HepG2 (cell line): ENCODE measurements around the gene CYP20A1. TPM values are rescaled to one million over a fixed set of nuclear protein-coding genes. Genes with fewer than 3 reads are reported as not detected.
"Not testable (repeated sequence)": the region's sequence is repeated elsewhere in the genome, so short reads cannot be mapped to it uniquely, and the experiment has no call there.

Experiments used
- ATAC-seq: fragments of 200-7000 bp; cut with Tn5 transposase; 3 replicates; pipeline ENCODE4 v1.9.1; 2020; ENCODE audit warnings: mild to moderate bottlenecking, moderate library complexity
- BruUV-seq: library from RNA; stranded (reverse); fragments of 400-500 nt; replicated peaks from 2 replicates; lab custom pipeline; 2021; lab: Mats Ljungman, UMichigan
- CTCF ChIA-PET: fragments of 300-600 bp; formaldehyde crosslinking; extraction: SDS; loops from one replicate; lab custom pipeline; 2021; ENCODE audit warnings: low total read pairs, inconsistent platforms, low intra/inter-chr PET ratio; lab: Yijun Ruan, JAX
- POLR2A ChIA-PET: fragments of 350-600 bp; sonication (Branson Sonifier 250); formaldehyde crosslinking; loops from one replicate; lab custom pipeline; 2020; ENCODE audit warnings: antibody characterized with exemption, inconsistent platforms; lab: Yijun Ruan, JAX
- DNase-seq: peaks from one replicate; pipeline ENCODE4 v3.0.0-alpha.2; 2015; ENCODE audit warnings: low spot score
- FAIRE-seq: peaks from 3 replicates; lab custom pipeline; 2011; peaks lifted over from hg19 to GRCh38; lab: Jason Lieb, UNC
- H2AFZ ChIP-seq: one replicate; pipeline ENCODE4 v1.6.1; 2011; ENCODE audit warnings: low read length, inconsistent platforms
- H3K27ac ChIP-seq: fragments of 300-600 bp; 3 replicates; pipeline ENCODE4 v1.8.0; 2011; ENCODE audit warnings: mixed run types, mild to moderate bottlenecking, mixed read lengths, low read length, inconsistent platforms; ENCODE audit not compliant: insufficient read depth; ENCODE audit errors: extremely low read length
- H3K27me3 ChIP-seq, 2 experiments: fragments of 200-600 bp in 1 of 2; 2 replicates in 1 of 2; 3 replicates in 1 of 2; pipeline versions ENCODE4 v1.6.0 to v1.8.0; 2011; ENCODE audit warnings: low read length in 2 of 2, mild to moderate bottlenecking in 2 of 2, moderate library complexity in 2 of 2, inconsistent platforms in 1 of 2; ENCODE audit not compliant: insufficient read depth in 2 of 2, control insufficient read depth in 1 of 2
- H3K36me3 ChIP-seq, 2 experiments: fragments of 200-600 bp in 1 of 2; replicated peaks in 1 of 2; 2 replicates in 1 of 2; 3 replicates in 1 of 2; pipeline versions ENCODE4 v1.5.1 to v1.8.0; 2011; ENCODE audit warnings: low read length in 2 of 2, inconsistent platforms in 1 of 2; ENCODE audit not compliant: insufficient read depth in 2 of 2, control insufficient read depth in 1 of 2
- H3K4me1 ChIP-seq: 2 replicates; pipeline ENCODE4 v1.5.1; 2012; ENCODE audit warnings: low read length, inconsistent platforms; ENCODE audit not compliant: insufficient read depth
- H3K4me2 ChIP-seq: 2 replicates; pipeline ENCODE4 v1.6.0; 2011; ENCODE audit warnings: low read depth, low read length, inconsistent platforms
- H3K4me3 ChIP-seq, 3 experiments: fragments of 200-600 bp in 1 of 3; sonication (generic), shearing (Covaris generic) in 1 of 3; replicated peaks in 1 of 3; 2 replicates each; pipeline ENCODE4 v1.5.1; 2011 to 2016; ENCODE audit warnings: low read length in 3 of 3, inconsistent platforms in 2 of 3, low read depth in 2 of 3, mild to moderate bottlenecking in 2 of 3, control low read depth in 1 of 3, mixed read lengths in 1 of 3; ENCODE audit not compliant: insufficient read depth in 1 of 3
- H3K79me2 ChIP-seq: one replicate; pipeline ENCODE4 v1.6.1; 2011; ENCODE audit warnings: low read length, inconsistent platforms; ENCODE audit not compliant: insufficient read depth
- H3K9ac ChIP-seq: 2 replicates; pipeline ENCODE4 v1.6.0; 2011; ENCODE audit warnings: mild to moderate bottlenecking, low read depth, low read length, inconsistent platforms; ENCODE audit not compliant: insufficient read depth
- H3K9me3 ChIP-seq: 2 replicates; pipeline ENCODE4 v1.5.1; 2012; ENCODE audit warnings: mild to moderate bottlenecking, low read length
- H4K20me1 ChIP-seq: 2 replicates; pipeline ENCODE4 v1.6.0; 2011; ENCODE audit warnings: inconsistent platforms, mild to moderate bottlenecking, low read length, moderate library complexity; ENCODE audit not compliant: insufficient read depth
- ASH2L ChIP-seq: fragments of 300-600, 200-600 bp; sonication (generic); IDR thresholded peaks from 2 replicates; pipeline ENCODE4 v1.7.0; 2017; ENCODE audit warnings: low read depth, mild to moderate bottlenecking, moderate library complexity, mixed read lengths, low read length; ENCODE audit not compliant: insufficient read length
- FOXK1 ChIP-seq: sonication (generic); formaldehyde crosslinking; IDR thresholded peaks from 2 replicates; pipeline ENCODE4 v1.4.0; 2020; ENCODE audit warnings: low read depth, missing genetic modification reagents, borderline replicate concordance
- HIVEP1 ChIP-seq: sonication (generic); formaldehyde crosslinking; IDR thresholded peaks from 2 replicates; pipeline ENCODE4 v1.4.0; 2020; ENCODE audit warnings: mild to moderate bottlenecking, missing genetic modification reagents
- HNF4G ChIP-seq, 2 experiments: sonication (generic) in 1 of 2; formaldehyde crosslinking in 1 of 2; IDR thresholded peaks; 2 replicates each; pipeline versions ENCODE4 v1.4.0 to v1.6.1; 2011 to 2020; ENCODE audit warnings: borderline replicate concordance in 2 of 2, low read depth in 2 of 2, mild to moderate bottlenecking in 2 of 2, low read length in 1 of 2, missing genetic modification reagents in 1 of 2, moderate library complexity in 1 of 2
- NCOA2 ChIP-seq: sonication (generic); formaldehyde crosslinking; IDR thresholded peaks from 2 replicates; pipeline ENCODE4 v1.8.0; 2022; ENCODE audit warnings: inconsistent platforms
- NFE2L1 ChIP-seq: sonication (generic); formaldehyde crosslinking; IDR thresholded peaks from 2 replicates; pipeline ENCODE4 v1.4.0; 2020; ENCODE audit warnings: missing genetic modification reagents, mild to moderate bottlenecking, borderline replicate concordance
- STAT5B ChIP-seq: sonication (generic); formaldehyde crosslinking; IDR thresholded peaks from 2 replicates; pipeline ENCODE4 v1.4.0; 2020; ENCODE audit warnings: missing genetic modification reagents
- THAP11 ChIP-seq: IDR thresholded peaks from 2 replicates; pipeline ENCODE4 v1.6.1; 2016; ENCODE audit warnings: missing biosample characterization, missing genetic modification reagents
- U2AF2 ChIP-seq: fragments of 200-400 bp; formaldehyde crosslinking; IDR thresholded peaks from 2 replicates; pipeline ENCODE4 v1.6.1; 2017; ENCODE audit warnings: low read depth, mild to moderate bottlenecking, low read length
- ZBTB42 ChIP-seq: sonication (generic); formaldehyde crosslinking; IDR thresholded peaks from 2 replicates; pipeline ENCODE4 v1.5.0; 2020; ENCODE audit warnings: mild to moderate bottlenecking, missing genetic modification reagents
- ZFAT ChIP-seq: sonication (generic); formaldehyde crosslinking; conservative IDR thresholded peaks from 2 replicates; pipeline ENCODE4 v1.8.1; 2023; ENCODE audit warnings: missing genetic modification reagents, inconsistent platforms
- ZNF296 ChIP-seq: sonication (generic); formaldehyde crosslinking; conservative IDR thresholded peaks from 2 replicates; pipeline ENCODE4 v1.5.0; 2020; ENCODE audit warnings: mild to moderate bottlenecking, missing genetic modification reagents
- ZNF550 ChIP-seq: sonication (generic); formaldehyde crosslinking; IDR thresholded peaks from 2 replicates; pipeline ENCODE4 v1.4.0; 2020; ENCODE audit warnings: mild to moderate bottlenecking, missing genetic modification reagents, borderline replicate concordance
- ZNF552 ChIP-seq: sonication (generic); formaldehyde crosslinking; IDR thresholded peaks from 2 replicates; pipeline ENCODE4 v1.9.0; 2022; ENCODE audit warnings: missing genetic modification reagents, mild to moderate bottlenecking, borderline replicate concordance
- ZNF678 ChIP-seq: sonication (generic); formaldehyde crosslinking; IDR thresholded peaks from 2 replicates; pipeline ENCODE4 v1.4.0; 2020; ENCODE audit warnings: mild to moderate bottlenecking, missing genetic modification reagents
- ZNF777 ChIP-seq: sonication (generic); formaldehyde crosslinking; IDR thresholded peaks from 2 replicates; pipeline ENCODE4 v1.4.0; 2020; ENCODE audit warnings: missing genetic modification reagents
- WGBS: methylation state at CpG from one replicate; pipeline ENCODE4 v1.1.6; 2017; ENCODE audit warnings: low lambda C conversion rate; 5-methylcytosine and 5-hydroxymethylcytosine counted together
- in situ Hi-C: cut with HindIII; loops from 2 replicates; pipeline ENCODE4 v1.10.0; 2017; ENCODE audit warnings: low pct_unique_long_range_greater_than_20kb; ENCODE audit not compliant: extremely low pct_ligation_motif_present
- intact Hi-C: fragments of 100-400 bp; cut with micrococcal nuclease; formaldehyde crosslinking; loops from one replicate; pipeline ENCODE4 v1.10.0; 2022; ENCODE audit not compliant: unreplicated experiment
- polyA plus RNA-seq, 8 experiments: library from polyadenylated mRNA; depleted of rRNA in 3 of 8; stranded (reverse) in 7 of 8; unstranded in 1 of 8; fragments of >200 nt; fragmentation: Illumina TruSeq in 4 of 8; extraction: Trizol in 4 of 8; gene quantifications; 2 replicates each; pipeline versions ENCODE4 v1.2.1 to v1.2.3, GENCODE V29; 2011 to 2016; ENCODE audit warnings: low read depth in 4 of 8, missing spikeins in 1 of 8, mixed read lengths in 1 of 8; ENCODE audit not compliant: insufficient read depth in 1 of 8
- total RNA-seq, 5 experiments: library from RNA; depleted of rRNA; stranded (reverse); fragments of >200 nt; fragmentation: Illumina TruSeq; extraction: Trizol; gene quantifications; 2 replicates each; pipeline ENCODE4 v1.2.3, GENCODE V29; 2016; ENCODE audit warnings: low read depth in 1 of 5
- TF ChIP-seq, protein P1 (sequence below): IDR thresholded peaks from 2 replicates; pipeline ENCODE4 v1.6.1; 2016; ENCODE audit warnings: low read depth, control low read depth
- TF ChIP-seq, protein P2 (sequence below): sonication (generic); formaldehyde crosslinking; IDR thresholded peaks from 2 replicates; pipeline ENCODE4 v1.8.0; 2022; ENCODE audit warnings: missing genetic modification reagents, mild to moderate bottlenecking, borderline replicate concordance

The CYP20A1 gene
- total and polyA plus RNA-seq, 2 of the 13 experiments (the other 11 are each of a cell fraction or from before 2014, with no cell fraction given) = 9.6 to 35.3 TPM

DNA sequence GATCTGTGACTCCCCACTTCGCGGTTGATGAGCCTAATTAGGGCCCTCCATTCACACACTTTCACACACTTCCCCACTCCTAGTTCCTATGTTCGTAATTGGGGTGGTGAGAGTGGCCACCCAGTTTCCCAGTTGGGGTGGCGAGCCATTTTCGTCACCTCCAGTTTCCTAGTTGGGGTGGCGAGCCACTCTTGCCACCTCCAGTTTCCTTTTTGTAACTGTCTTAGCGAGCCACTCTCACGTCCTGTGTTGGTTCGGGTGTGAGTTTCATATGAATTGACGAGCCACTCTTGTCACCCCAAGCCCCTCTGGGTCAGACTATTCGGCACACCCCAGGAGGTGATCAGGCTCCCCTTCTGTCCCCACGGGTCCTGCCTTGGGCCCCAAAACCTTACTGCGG lies 14.0 kb downstream of the CYP20A1 start:
- CTCF ChIA-PET = no interaction called here
- DNase-seq = no peak
- peaks cover 14 to 60% of the 10 kb centered on the region in 2 experiments; a peak in 4 of 5 replicates for H3K36me3 ChIP-seq
- no peak overlapping the region for H3K4me2 ChIP-seq
- intact Hi-C loops (no loop called here), in situ Hi-C loops (no loop called here)
- WGBS = 96% methylated on average over 13 of the region's 13 CpGs
- no peak overlapping the region for H3K4me3 ChIP-seq
- BruUV-seq = no TSS peak
- no peak overlapping the region for H3K27ac ChIP-seq
- no peaks in the 10 kb centered on the region for H3K79me2 ChIP-seq
- H4K20me1 ChIP-seq = no peaks in the 10 kb centered on the region
- no peak overlapping the region for H3K9ac ChIP-seq
- no peak for FAIRE-seq
- POLR2A ChIA-PET = no interaction called here
- TF ChIP-seq ZNF552 = no peak
- no peak for TF ChIP-seq ZNF550
- TF ChIP-seq FOXK1 (CRISPR knock-in tag) = no peak
- no peak for TF ChIP-seq ZNF777 (CRISPR knock-in tag)
- TF ChIP-seq HNF4G (IDR thresholded peaks at IDR 0.05; ENCODE audit: borderline replicate concordance, low read depth, low read length) = no peak
- TF ChIP-seq HNF4G (CRISPR knock-in tag; IDR thresholded peaks at IDR 0.05; ENCODE audit: borderline replicate concordance, low read depth) = no peak
- no peak for TF ChIP-seq ZNF678 (CRISPR knock-in tag)
- TF ChIP-seq U2AF2 = no peak
- TF ChIP-seq STAT5B (CRISPR knock-in tag) = no peak
- TF ChIP-seq THAP11 (CRISPR knock-in tag) = no peak
- TF ChIP-seq ASH2L = no peak
- TF ChIP-seq ZBTB42 (CRISPR knock-in tag) = no peak
- TF ChIP-seq, protein P1, sequence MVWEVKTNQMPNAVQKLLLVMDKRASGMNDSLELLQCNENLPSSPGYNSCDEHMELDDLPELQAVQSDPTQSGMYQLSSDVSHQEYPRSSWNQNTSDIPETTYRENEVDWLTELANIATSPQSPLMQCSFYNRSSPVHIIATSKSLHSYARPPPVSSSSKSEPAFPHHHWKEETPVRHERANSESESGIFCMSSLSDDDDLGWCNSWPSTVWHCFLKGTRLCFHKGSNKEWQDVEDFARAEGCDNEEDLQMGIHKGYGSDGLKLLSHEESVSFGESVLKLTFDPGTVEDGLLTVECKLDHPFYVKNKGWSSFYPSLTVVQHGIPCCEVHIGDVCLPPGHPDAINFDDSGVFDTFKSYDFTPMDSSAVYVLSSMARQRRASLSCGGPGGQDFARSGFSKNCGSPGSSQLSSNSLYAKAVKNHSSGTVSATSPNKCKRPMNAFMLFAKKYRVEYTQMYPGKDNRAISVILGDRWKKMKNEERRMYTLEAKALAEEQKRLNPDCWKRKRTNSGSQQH (CRISPR knock-in tag) = no peak
- TF ChIP-seq ZNF296 (CRISPR knock-in tag) = no peak
- TF ChIP-seq, protein P2, sequence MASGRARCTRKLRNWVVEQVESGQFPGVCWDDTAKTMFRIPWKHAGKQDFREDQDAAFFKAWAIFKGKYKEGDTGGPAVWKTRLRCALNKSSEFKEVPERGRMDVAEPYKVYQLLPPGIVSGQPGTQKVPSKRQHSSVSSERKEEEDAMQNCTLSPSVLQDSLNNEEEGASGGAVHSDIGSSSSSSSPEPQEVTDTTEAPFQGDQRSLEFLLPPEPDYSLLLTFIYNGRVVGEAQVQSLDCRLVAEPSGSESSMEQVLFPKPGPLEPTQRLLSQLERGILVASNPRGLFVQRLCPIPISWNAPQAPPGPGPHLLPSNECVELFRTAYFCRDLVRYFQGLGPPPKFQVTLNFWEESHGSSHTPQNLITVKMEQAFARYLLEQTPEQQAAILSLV (CRISPR knock-in tag) = no peak
- no peak for TF ChIP-seq NCOA2 (CRISPR knock-in tag)
- TF ChIP-seq NFE2L1 = no peak
- TF ChIP-seq HIVEP1 (CRISPR knock-in tag) = no peak
- no peak for TF ChIP-seq ZFAT (CRISPR knock-in tag)
- H3K4me1 ChIP-seq = no peaks in the 10 kb centered on the region
- H2AFZ ChIP-seq = no peak overlapping the region
- no peaks in the 10 kb centered on the region for H3K9me3 ChIP-seq
- no peaks in the 10 kb centered on the region for H3K27me3 ChIP-seq
- no peak for ATAC-seq

DNA sequence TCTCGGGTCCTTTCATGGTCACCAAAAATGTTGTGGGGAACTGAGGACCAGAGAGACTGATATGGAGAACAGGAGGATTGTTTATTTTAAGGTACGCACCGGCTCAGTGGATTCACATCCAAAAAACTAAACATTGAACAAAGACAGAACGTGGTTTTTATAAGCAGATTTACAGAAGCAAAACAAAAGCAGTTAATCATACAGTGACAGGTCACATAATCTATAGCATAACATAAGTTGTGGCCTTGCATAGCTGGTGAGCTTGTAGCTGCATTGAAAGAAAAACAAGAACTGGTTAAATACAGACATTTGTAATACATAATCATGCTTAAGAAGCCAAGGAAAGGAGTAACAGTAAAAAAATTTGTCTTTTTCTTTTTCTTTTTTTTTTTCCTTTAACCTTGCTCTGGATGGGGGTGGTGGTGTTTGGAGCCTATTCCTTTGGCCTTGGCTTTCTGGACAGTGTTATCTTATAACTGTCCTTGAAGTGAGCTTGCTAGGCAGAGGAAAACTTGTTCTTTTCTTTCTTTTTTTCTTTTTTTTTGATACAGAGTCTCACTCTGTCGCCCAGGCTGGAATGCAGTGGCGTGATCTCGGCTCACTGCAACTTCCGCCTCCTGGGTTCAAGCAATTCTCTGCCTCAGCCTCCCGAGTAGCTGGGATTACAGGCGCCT lies 14.7 kb downstream of the CYP20A1 start:
- H3K79me2 ChIP-seq, H3K9ac ChIP-seq, in situ Hi-C loops, CTCF ChIA-PET, BruUV-seq, FAIRE-seq, ATAC-seq, H3K27me3 ChIP-seq, H3K4me3 ChIP-seq, intact Hi-C loops, H3K9me3 ChIP-seq, H3K4me2 ChIP-seq, H2AFZ ChIP-seq, DNase-seq, H3K27ac ChIP-seq, H4K20me1 ChIP-seq, H3K4me1 ChIP-seq: not testable (repeated sequence)
- peaks cover 18 to 61% of the 10 kb centered on the region in 2 experiments; a peak in 4 of 5 replicates for H3K36me3 ChIP-seq
- 98% methylated on average over 10 of the region's 10 CpGs for WGBS
- POLR2A ChIA-PET = interaction anchor here (1.0 kb wide), 1 partner anchor 15 kb away, joined by 4 read pairs; the partner anchor contains the start of gene CYP20A1
